Neural crest cell (in vitro differentiated cells): ENCODE measurements around the gene OR5D16. TPM values are rescaled to one million over a fixed set of nuclear protein-coding genes. Genes with fewer than 3 reads are reported as not detected.
"Not testable (repeated sequence)": the region's sequence is repeated elsewhere in the genome, so short reads cannot be mapped to it uniquely, and the experiment has no call there.

ENCODE experiments used
- DNase-seq: peaks from one replicate; pipeline ENCODE4 v3.0.0; 2021; ENCODE audit warnings: low read depth, mixed read lengths, low spot score
- H3K27ac Mint-ChIP-seq: one replicate; pipeline ENCODE4 v1.8.0; 2021; ENCODE audit warnings: mild to moderate bottlenecking, mixed read lengths; ENCODE audit not compliant: unreplicated experiment
- H3K27me3 Mint-ChIP-seq: 2 replicates; pipeline ENCODE4 v1.8.0; 2021; ENCODE audit warnings: low read depth, mild to moderate bottlenecking, mixed read lengths
- H3K36me3 Mint-ChIP-seq: 2 replicates; pipeline ENCODE4 v1.8.0; 2021; ENCODE audit warnings: low read depth, mild to moderate bottlenecking, mixed read lengths
- H3K4me1 Mint-ChIP-seq: 2 replicates; pipeline ENCODE4 v1.8.0; 2021; ENCODE audit warnings: mixed read lengths
- H3K4me3 Mint-ChIP-seq: one replicate; pipeline ENCODE4 v1.8.0; 2021; ENCODE audit warnings: mild to moderate bottlenecking, mixed read lengths
- H3K9me3 Mint-ChIP-seq: 2 replicates; pipeline ENCODE4 v1.8.0; 2021; ENCODE audit warnings: mixed read lengths
- CTCF ChIP-seq: fragments of 200-600 bp; sonication (generic); conservative IDR thresholded peaks from 2 replicates; pipeline ENCODE4 v1.5.0; 2021; ENCODE audit warnings: antibody characterized with exemption, mild to moderate bottlenecking
- total RNA-seq: library from RNA; stranded (reverse); gene quantifications from 2 replicates; pipeline ENCODE4 v1.2.1, GENCODE V29; 2021

The OR5D16 gene
- total RNA-seq, 1 donor from 2014 or later, result not detected

- Mint-ChIP-seq H3K4me3 (no peak overlapping the region), H3K9me3 (peaks cover 14% of the 10 kb centered on the region)
These were observed 13.6 kb downstream of the OR5D16 start for GRCh38 chr11:55852141-55852540.

GRCh38 chr11:55854704-55855103 lies 16.2 kb downstream of the OR5D16 start:
- no peak for DNase-seq
- H3K36me3 Mint-ChIP-seq, result peaks cover 3% of the 10 kb centered on the region
- no peaks in the 10 kb centered on the region for H3K4me1 Mint-ChIP-seq
- no peaks in the 10 kb centered on the region for H3K27me3 Mint-ChIP-seq
- peaks cover 11% of the 10 kb centered on the region for H3K9me3 Mint-ChIP-seq
- TF ChIP-seq CTCF, result no peak
- H3K4me3 Mint-ChIP-seq, result no peak overlapping the region
- H3K27ac Mint-ChIP-seq, result no peak overlapping the region

More at GRCh38 chr11:55852141-55852540, 13.6 kb downstream of the OR5D16 start:
- Mint-ChIP-seq H3K27ac (no peak overlapping the region), H3K4me1 (no peaks in the 10 kb centered on the region), H3K36me3 (peaks cover 3% of the 10 kb centered on the region), H3K27me3 (no peaks in the 10 kb centered on the region)
- no peak for TF ChIP-seq CTCF
- no peak for DNase-seq

GRCh38 chr11:55867354-55867753 lies 28.8 kb downstream of the OR5D16 start:
- not testable (repeated sequence) for H3K9me3 Mint-ChIP-seq, H3K27ac Mint-ChIP-seq, H3K27me3 Mint-ChIP-seq, H3K4me1 Mint-ChIP-seq, H3K36me3 Mint-ChIP-seq, DNase-seq, H3K4me3 Mint-ChIP-seq

- H3K4me1 Mint-ChIP-seq, H3K27ac Mint-ChIP-seq, H3K36me3 Mint-ChIP-seq, H3K27me3 Mint-ChIP-seq, DNase-seq, H3K9me3 Mint-ChIP-seq, H3K4me3 Mint-ChIP-seq: not testable (repeated sequence)
These were observed 34.2 kb downstream of the OR5D16 start for GRCh38 chr11:55872731-55873130.

GRCh38 chr11:55873146-55873545 lies 34.6 kb downstream of the OR5D16 start:
- not testable (repeated sequence) for H3K27me3 Mint-ChIP-seq, H3K9me3 Mint-ChIP-seq, H3K36me3 Mint-ChIP-seq, H3K27ac Mint-ChIP-seq, H3K4me3 Mint-ChIP-seq, DNase-seq, H3K4me1 Mint-ChIP-seq

- not testable (repeated sequence) for H3K4me3 Mint-ChIP-seq
- peaks cover 10% of the 10 kb centered on the region for H3K9me3 Mint-ChIP-seq
These were observed 44.4 kb downstream of the OR5D16 start, which contains the start of gene TRIM51 for GRCh38 chr11:55882997-55883396. TSS of gene TRIM51 (plus strand) at chr11:55883297. CDS start at chr11:55885429, 2,132 bp downstream.

GRCh38 chr11:55884995-55885394 lies 46.4 kb downstream of the OR5D16 start:
- H3K4me3 Mint-ChIP-seq, H3K4me1 Mint-ChIP-seq: not testable (repeated sequence)

More at GRCh38 chr11:55882997-55883396, 44.4 kb downstream of the OR5D16 start, which contains the start of gene TRIM51:
- H3K27ac Mint-ChIP-seq, H3K4me1 Mint-ChIP-seq, DNase-seq, H3K27me3 Mint-ChIP-seq, H3K36me3 Mint-ChIP-seq: not testable (repeated sequence)

GRCh38 chr11:55885481-55885880 lies 46.9 kb downstream of the OR5D16 start:
- not testable (repeated sequence) for DNase-seq, H3K4me3 Mint-ChIP-seq, H3K9me3 Mint-ChIP-seq

More at GRCh38 chr11:55884995-55885394, 46.4 kb downstream of the OR5D16 start:
- not testable (repeated sequence) for H3K36me3 Mint-ChIP-seq, H3K27ac Mint-ChIP-seq, H3K27me3 Mint-ChIP-seq, H3K9me3 Mint-ChIP-seq, DNase-seq

More at GRCh38 chr11:55885481-55885880, 46.9 kb downstream of the OR5D16 start:
- H3K4me1 Mint-ChIP-seq, H3K27me3 Mint-ChIP-seq, H3K36me3 Mint-ChIP-seq, H3K27ac Mint-ChIP-seq: not testable (repeated sequence)

Other genes starting within 250 kb of the OR5D16 start
- not detected in 2 replicates for gene OR4C11, start 231.1 kb upstream of the OR5D16 start, total RNA-seq
- not detected in 2 replicates for gene OR4P4, start 203.6 kb upstream of the OR5D16 start, total RNA-seq
- gene OR4S2, start 190.4 kb upstream of the OR5D16 start, total RNA-seq, result not detected in 2 replicates
- not detected in 2 replicates for gene OR4C6, start 176.6 kb upstream of the OR5D16 start, total RNA-seq
- not detected in 2 replicates for gene OR5D13, start 65.3 kb upstream of the OR5D16 start, total RNA-seq
- gene OR5D14, start 43.2 kb upstream of the OR5D16 start, total RNA-seq, result not detected in 2 replicates
- gene OR5L1, start 27.4 kb upstream of the OR5D16 start, total RNA-seq, result not detected in 2 replicates
- gene OR5D18, start 19.1 kb upstream of the OR5D16 start, total RNA-seq, result not detected in 2 replicates
- not detected in 2 replicates for gene OR5L2, start 11.5 kb upstream of the OR5D16 start, total RNA-seq
- gene TRIM51, start 44.5 kb downstream of the OR5D16 start, total RNA-seq, result not detected in 2 replicates
- gene OR5W2, start 75.8 kb downstream of the OR5D16 start, total RNA-seq, result not detected in 2 replicates
- not detected in 2 replicates for gene OR5I1, start 97.6 kb downstream of the OR5D16 start, total RNA-seq
- gene OR10AG1, start 131.2 kb downstream of the OR5D16 start, total RNA-seq, result 0.09 TPM in 1 of 2 replicates, not detected in the other
- gene OR5F1, start 155.9 kb downstream of the OR5D16 start, total RNA-seq, result not detected in 2 replicates
- not detected in 2 replicates for gene OR5AS1, start 188.9 kb downstream of the OR5D16 start, total RNA-seq